Uterus (tissue), 2 donors: Measurements from ENCODE around the gene SIN3B.

Experiments
- CTCF ChIP-seq, 4 experiments: fragments of 200-600 bp in 2 of 4; fragments of 450-650 bp in 2 of 4; sonication (generic) in 2 of 4; IDR thresholded peaks; one replicate each; pipeline ENCODE4 v1.5.1; 2016 to 2019; ENCODE audit warnings: antibody characterized with exemption in 4 of 4, mild to moderate bottlenecking in 2 of 4, moderate library complexity in 1 of 4
- POLR2A ChIP-seq, 2 donors: fragments of 450-650 bp; IDR thresholded peaks; one replicate each; pipeline ENCODE4 v1.6.1; 2016; ENCODE audit warnings: antibody characterized with exemption in 2 of 2, mild to moderate bottlenecking in 1 of 2, moderate library complexity in 1 of 2

- no peak for TF ChIP-seq CTCF (IDR thresholded peaks at IDR 0.05)
- TF ChIP-seq POLR2A (IDR thresholded peaks at IDR 0.05), result no peak
Measured at GRCh38 chr19:16837035-16837362, 7.8 kb downstream of the SIN3B start.
